Right atrium auricular region (tissue), 2 donors: ENCODE results near the gene S100A6. TPM values are rescaled to one million over a fixed set of nuclear protein-coding genes. Genes with fewer than 3 reads are reported as not detected.
"Not testable (repeated sequence)": the region's sequence is repeated elsewhere in the genome, so short reads cannot be mapped to it uniquely, and the experiment has no call there.

Source experiments
- DNase-seq: peaks from one replicate; pipeline ENCODE4 v3.0.0-alpha.2; 2019; ENCODE audit warnings: low spot score
- H3K27ac ChIP-seq, 2 donors: fragments of 200-600 bp; sonication (generic); 1 replicate in 1 of 2; 2 replicates in 1 of 2; pipeline ENCODE4 v1.5.1; 2016 to 2019
- H3K27me3 ChIP-seq, 2 donors: fragments of 200-600 bp; sonication (generic); one replicate each; pipeline versions ENCODE4 v1.5.1 to v1.6.0; 2017 to 2019
- H3K36me3 ChIP-seq: fragments of 200-600 bp; sonication (generic); one replicate; pipeline ENCODE4 v1.5.1; 2016
- H3K4me1 ChIP-seq, 2 donors: fragments of 200-600 bp; sonication (generic); one replicate each; pipeline versions ENCODE4 v1.5.1 to v1.6.0; 2017 to 2019
- H3K4me3 ChIP-seq, 2 donors: fragments of 200-600 bp; sonication (generic); 1 replicate in 1 of 2; 2 replicates in 1 of 2; pipeline ENCODE4 v1.5.1; 2017 to 2019; ENCODE audit warnings: mild to moderate bottlenecking in 1 of 2, moderate library complexity in 1 of 2
- H3K9me3 ChIP-seq, 2 donors: fragments of 200-600 bp; sonication (generic); one replicate each; pipeline ENCODE4 v1.5.1; 2019
- total RNA-seq, 2 donors: library from RNA; depleted of rRNA; stranded (reverse); fragments of >200 nt; gene quantifications; one replicate each; pipeline ENCODE4 v1.1.0, GENCODE V29; 2016
- TF ChIP-seq, protein P1 (sequence below), 2 donors: fragments of 200-600 bp; sonication (generic); IDR thresholded peaks; one replicate each; pipeline ENCODE4 v1.5.1; 2019; ENCODE audit warnings: antibody characterized with exemption in 2 of 2

The S100A6 gene
- 100 to 1,000 TPM; 156 to 324 TPM for total RNA-seq

DNA sequence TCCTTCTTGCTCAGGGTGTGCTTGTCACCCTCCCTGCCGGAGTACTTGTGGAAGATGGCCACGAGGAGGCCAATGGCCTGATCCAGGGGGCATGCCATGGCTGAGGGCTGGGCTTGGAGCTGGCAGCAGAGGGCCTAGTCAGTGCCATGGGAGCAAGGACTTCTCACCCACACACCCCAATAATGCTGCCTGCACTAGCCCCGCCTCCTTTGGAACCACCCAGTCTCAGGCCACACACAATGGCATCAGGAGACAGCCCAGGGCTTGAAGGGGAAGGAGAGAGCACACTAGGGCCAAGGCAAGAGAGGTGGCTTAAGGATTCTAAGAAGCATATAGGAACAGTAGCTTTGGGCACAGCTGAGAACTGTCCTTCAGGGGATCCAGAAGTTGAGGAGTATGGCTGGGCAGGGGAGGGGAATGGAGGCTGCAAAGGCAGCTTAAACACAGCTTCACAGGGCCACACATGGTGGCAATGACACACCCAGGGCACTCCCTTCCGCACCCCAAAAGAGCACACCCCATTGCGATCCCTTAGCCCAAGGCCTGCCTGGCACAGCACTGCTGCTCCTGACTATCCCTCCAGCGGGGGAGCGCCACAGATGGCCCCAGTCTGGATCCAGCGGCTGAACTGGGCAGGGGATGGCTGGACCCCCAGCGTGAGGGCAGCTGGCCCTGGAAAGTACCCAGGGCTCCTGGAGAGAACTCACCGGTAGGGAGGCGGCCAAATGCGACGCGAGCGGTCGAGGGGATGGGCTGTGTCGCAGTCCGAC is at the start of gene S100A6:
TSS of gene S100A6 (minus strand) at position 750 of the 770 bp plus-strand sequence. CDS start at position 98, 652 bp downstream.
- H3K4me3 ChIP-seq = peak within 1 kb of the TSS; percentile 67 to 74
- TF ChIP-seq, protein P1, sequence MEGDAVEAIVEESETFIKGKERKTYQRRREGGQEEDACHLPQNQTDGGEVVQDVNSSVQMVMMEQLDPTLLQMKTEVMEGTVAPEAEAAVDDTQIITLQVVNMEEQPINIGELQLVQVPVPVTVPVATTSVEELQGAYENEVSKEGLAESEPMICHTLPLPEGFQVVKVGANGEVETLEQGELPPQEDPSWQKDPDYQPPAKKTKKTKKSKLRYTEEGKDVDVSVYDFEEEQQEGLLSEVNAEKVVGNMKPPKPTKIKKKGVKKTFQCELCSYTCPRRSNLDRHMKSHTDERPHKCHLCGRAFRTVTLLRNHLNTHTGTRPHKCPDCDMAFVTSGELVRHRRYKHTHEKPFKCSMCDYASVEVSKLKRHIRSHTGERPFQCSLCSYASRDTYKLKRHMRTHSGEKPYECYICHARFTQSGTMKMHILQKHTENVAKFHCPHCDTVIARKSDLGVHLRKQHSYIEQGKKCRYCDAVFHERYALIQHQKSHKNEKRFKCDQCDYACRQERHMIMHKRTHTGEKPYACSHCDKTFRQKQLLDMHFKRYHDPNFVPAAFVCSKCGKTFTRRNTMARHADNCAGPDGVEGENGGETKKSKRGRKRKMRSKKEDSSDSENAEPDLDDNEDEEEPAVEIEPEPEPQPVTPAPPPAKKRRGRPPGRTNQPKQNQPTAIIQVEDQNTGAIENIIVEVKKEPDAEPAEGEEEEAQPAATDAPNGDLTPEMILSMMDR (IDR thresholded peaks at IDR 0.05) = no peak
- H3K36me3 ChIP-seq = no peaks in the 10 kb centered on the region
- no peaks in the 10 kb centered on the region for H3K9me3 ChIP-seq
- peak; percentile 85 for DNase-seq
- H3K27ac ChIP-seq = peak within 1 kb of the TSS; percentile 97
- H3K4me1 ChIP-seq = peaks cover 0 to 38% of the 10 kb centered on the region in 2 donors
- H3K27me3 ChIP-seq = no peaks in the 10 kb centered on the region

DNA sequence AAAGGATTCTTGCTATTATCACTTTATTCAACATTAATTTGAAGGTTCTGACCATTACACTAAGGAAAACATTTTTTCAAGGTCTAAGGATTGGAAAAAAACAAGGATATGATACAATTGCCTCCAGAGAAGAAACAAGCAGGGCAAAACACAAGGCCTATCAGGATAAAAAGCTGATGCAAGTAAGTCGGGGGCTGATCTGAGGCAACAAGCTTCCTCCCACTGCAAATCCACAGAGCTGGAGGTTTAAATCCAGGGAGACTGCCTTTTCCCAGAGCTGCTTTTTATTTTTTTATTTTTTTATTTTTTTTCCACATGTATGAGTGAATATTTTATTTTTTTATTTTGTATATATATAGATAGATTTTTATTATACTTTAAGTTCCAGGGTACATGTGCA is 49.2 kb upstream of the S100A6 start:
- H3K36me3 ChIP-seq = no peaks in the 10 kb centered on the region
- no peaks in the 10 kb centered on the region for H3K9me3 ChIP-seq
- H3K27ac ChIP-seq = no peak overlapping the region
- TF ChIP-seq, protein P1 (IDR thresholded peaks at IDR 0.05) = no peak
- H3K4me3 ChIP-seq = no peak overlapping the region
- peaks cover 0 to 10% of the 10 kb centered on the region in 2 donors for H3K4me1 ChIP-seq
- no peaks in the 10 kb centered on the region for H3K27me3 ChIP-seq
- DNase-seq = no peak

DNA sequence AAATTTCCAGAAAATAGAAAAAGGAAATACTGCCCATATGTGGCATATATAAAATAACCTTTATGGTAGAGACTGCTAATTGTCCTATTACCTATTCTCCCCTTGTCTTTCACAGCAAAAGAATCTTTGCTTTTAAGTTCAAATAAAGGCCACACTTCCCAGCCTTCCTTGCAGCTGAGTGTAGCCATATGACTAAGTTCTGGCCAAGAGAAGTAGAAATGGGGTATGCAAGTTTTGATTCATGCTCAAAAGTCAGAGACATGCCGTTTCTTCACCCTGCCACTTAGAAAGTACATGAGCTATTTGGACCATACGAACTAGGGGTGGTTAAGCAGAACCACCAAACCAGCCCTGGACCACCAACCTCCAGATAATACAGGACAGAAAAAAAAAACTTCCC is 48.2 kb upstream of the S100A6 start:
- Histone ChIP-seq H3K4me1 (peaks cover 0 to 10% of the 10 kb centered on the region in 2 donors), H3K9me3 (no peaks in the 10 kb centered on the region), H3K36me3 (no peaks in the 10 kb centered on the region), H3K27me3 (no peaks in the 10 kb centered on the region), H3K27ac (no peak overlapping the region), H3K4me3 (no peak overlapping the region)
- TF ChIP-seq, protein P1 (IDR thresholded peaks at IDR 0.05) = no peak
- no peak for DNase-seq

DNA sequence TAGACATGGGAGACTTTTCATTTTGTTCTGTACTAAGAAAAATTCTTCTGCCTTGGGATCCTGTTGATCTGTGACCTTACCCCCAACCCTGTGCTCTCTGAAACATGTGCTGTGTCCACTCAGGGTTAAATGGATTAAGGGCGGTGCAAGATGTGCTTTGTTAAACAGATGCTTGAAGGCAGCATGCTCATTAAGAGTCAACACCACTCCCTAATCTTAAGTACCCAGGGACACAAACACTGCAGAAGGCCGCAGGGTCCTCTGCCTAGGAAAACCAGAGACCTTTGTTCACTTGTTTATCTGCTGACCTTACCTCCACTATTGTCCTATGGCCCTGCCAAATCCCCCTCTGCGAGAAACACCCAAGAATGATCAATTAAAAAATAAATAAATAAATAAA is 47.7 kb upstream of the S100A6 start:
- not testable (repeated sequence) for H3K27ac ChIP-seq, H3K27me3 ChIP-seq, DNase-seq, H3K36me3 ChIP-seq, H3K9me3 ChIP-seq, H3K4me3 ChIP-seq
- peaks cover 0 to 10% of the 10 kb centered on the region in 2 donors for H3K4me1 ChIP-seq

DNA sequence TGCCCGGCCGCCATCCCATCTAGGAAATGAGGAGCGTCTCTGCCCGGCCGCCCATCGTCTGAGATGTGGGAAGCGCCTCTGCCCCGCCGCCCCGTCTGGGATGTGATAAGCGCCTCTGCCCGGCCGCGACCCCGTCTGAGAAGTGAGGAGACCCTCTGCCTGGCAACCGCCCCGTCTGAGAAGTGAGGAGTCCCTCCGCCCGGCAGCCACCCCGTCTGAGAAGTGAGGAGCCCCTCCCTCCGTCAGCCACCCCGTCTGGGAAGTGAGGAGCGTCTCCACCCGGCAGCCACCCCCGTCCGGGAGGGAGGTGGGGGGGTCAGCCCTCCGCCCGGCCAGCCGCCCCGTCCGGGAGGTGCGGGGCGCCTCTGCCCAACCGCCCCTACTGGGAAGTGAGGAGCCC is 47.0 kb upstream of the S100A6 start:
- not testable (repeated sequence) for H3K27ac ChIP-seq, DNase-seq, H3K9me3 ChIP-seq, H3K4me3 ChIP-seq, H3K36me3 ChIP-seq, H3K27me3 ChIP-seq
- peaks cover 0 to 10% of the 10 kb centered on the region in 2 donors for H3K4me1 ChIP-seq

DNA sequence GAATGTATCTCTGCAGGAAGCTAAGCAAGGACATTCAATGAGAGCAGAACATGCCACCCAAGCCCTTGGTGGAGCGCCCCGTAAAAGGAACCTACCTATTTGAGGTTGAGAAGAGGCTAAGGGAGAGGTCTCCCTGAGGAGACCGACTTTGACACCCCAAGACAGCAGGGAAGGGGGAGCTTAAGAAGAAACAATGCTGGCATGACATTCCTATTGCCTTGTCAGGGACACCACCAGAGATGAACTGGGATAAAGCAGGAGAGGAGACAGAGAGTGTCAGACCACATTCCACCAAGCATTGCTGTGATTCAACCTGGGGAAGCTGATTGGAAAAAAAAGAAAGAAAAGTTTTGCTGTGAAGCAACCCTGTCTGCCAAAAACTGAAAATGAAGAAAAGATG is 43.1 kb upstream of the S100A6 start:
- no peaks in the 10 kb centered on the region for H3K4me1 ChIP-seq
- no peak overlapping the region for H3K4me3 ChIP-seq
- no peak overlapping the region for H3K27ac ChIP-seq
- TF ChIP-seq, protein P1 (IDR thresholded peaks at IDR 0.05) = no peak
- H3K36me3 ChIP-seq = no peaks in the 10 kb centered on the region
- no peak for DNase-seq
- H3K27me3 ChIP-seq = no peaks in the 10 kb centered on the region
- H3K9me3 ChIP-seq = no peaks in the 10 kb centered on the region

DNA sequence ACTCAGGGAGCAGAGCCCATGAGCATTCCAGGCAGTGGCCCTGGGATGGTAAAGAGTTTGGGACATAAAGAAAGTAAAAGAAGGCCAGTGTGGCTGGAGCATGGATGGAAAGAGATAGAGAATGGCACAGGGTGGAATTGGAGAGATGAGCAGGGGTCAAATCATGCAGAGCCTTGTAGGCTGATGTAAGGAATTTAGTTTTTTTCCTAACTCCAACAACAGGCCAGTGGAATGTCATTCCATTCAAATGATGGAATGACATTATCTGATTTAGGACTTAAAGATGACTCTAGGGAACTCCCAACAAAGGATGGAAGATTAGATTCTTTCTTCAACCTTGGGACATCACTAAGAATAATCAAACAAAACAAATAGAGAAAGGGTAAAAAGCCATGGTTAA is 42.7 kb upstream of the S100A6 start:
- TF ChIP-seq, protein P1 (IDR thresholded peaks at IDR 0.05) = no peak
- Histone ChIP-seq H3K4me1 (no peaks in the 10 kb centered on the region), H3K27me3 (no peaks in the 10 kb centered on the region), H3K27ac (no peak overlapping the region), H3K36me3 (no peaks in the 10 kb centered on the region), H3K9me3 (no peaks in the 10 kb centered on the region), H3K4me3 (no peak overlapping the region)
- no peak for DNase-seq
